PC-3 (cell line): ENCODE data around the gene BANK1.

Experiments
- EZH2 ChIP-seq: fragments of 300-600 bp; sonication (generic); IDR thresholded peaks from one replicate; pipeline ENCODE4 v1.6.1; 2017; ENCODE audit warnings: antibody characterized with exemption, mild to moderate bottlenecking, low read length; ENCODE audit not compliant: unreplicated experiment
- TF ChIP-seq, protein P1 (sequence below): fragments of 300-600 bp; sonication (generic); conservative IDR thresholded peaks from 2 replicates; pipeline ENCODE4 v1.5.1; 2017; ENCODE audit warnings: antibody characterized with exemption, low read depth, mild to moderate bottlenecking, low read length

DNA sequence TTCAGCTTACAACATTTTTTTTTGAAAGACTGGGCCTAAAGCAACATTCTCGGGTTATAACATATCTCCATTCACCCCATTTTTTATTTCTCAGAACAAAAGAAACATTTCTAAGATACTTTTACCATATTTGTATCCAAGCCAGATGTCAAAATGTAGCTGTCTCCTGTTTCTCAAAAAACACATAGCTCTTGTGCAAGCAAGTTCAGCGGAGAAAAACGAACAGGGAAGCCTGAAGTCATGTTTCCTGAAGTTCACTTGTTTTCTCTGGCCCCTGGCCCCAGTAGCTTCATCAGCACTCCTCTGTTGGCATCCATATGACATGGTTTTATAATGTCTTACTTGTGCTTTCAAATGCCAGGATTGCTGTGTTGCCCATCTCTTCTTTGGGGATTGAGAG lies 218.2 kb downstream of the BANK1 start:
- TF ChIP-seq, protein P1, sequence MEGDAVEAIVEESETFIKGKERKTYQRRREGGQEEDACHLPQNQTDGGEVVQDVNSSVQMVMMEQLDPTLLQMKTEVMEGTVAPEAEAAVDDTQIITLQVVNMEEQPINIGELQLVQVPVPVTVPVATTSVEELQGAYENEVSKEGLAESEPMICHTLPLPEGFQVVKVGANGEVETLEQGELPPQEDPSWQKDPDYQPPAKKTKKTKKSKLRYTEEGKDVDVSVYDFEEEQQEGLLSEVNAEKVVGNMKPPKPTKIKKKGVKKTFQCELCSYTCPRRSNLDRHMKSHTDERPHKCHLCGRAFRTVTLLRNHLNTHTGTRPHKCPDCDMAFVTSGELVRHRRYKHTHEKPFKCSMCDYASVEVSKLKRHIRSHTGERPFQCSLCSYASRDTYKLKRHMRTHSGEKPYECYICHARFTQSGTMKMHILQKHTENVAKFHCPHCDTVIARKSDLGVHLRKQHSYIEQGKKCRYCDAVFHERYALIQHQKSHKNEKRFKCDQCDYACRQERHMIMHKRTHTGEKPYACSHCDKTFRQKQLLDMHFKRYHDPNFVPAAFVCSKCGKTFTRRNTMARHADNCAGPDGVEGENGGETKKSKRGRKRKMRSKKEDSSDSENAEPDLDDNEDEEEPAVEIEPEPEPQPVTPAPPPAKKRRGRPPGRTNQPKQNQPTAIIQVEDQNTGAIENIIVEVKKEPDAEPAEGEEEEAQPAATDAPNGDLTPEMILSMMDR, result no peak
- no peak for TF ChIP-seq EZH2
